Ishikawa (cell line): ENCODE measurements around the gene PARP8.

ENCODE experiments used
- EP300 ChIP-seq: IDR thresholded peaks from 2 replicates; pipeline ENCODE4 v1.6.1; 2012; ENCODE audit warnings: borderline replicate concordance
- MAX ChIP-seq: IDR thresholded peaks from 2 replicates; pipeline ENCODE4 v1.6.1; 2012
- RAD21 ChIP-seq: IDR thresholded peaks from 2 replicates; pipeline ENCODE4 v1.6.1; 2012; ENCODE audit warnings: low read depth
- REST ChIP-seq: IDR thresholded peaks from 2 replicates; pipeline ENCODE4 v1.6.1; 2012; ENCODE audit warnings: low read depth, mild to moderate bottlenecking
- TAF1 ChIP-seq: IDR thresholded peaks from 2 replicates; pipeline ENCODE4 v1.6.1; 2012; ENCODE audit warnings: low read depth, mild to moderate bottlenecking
- USF1 ChIP-seq: IDR thresholded peaks from 2 replicates; pipeline ENCODE4 v1.6.1; 2012
- YY1 ChIP-seq: IDR thresholded peaks from 2 replicates; pipeline ENCODE4 v1.6.1; 2012; ENCODE audit warnings: low read depth

- TF ChIP-seq RAD21 = no peak
- no peak for TF ChIP-seq MAX
- TF ChIP-seq EP300 = no peak
- no peak for TF ChIP-seq REST
- no peak for TF ChIP-seq USF1
- TF ChIP-seq TAF1 = no peak
- no peak for TF ChIP-seq YY1
These were observed 63.9 kb downstream of the PARP8 start for GRCh38 chr5:50730336-50730735.
